Neuronal stem cell (in vitro differentiated cells): Measurements from ENCODE around the gene IGFBP3.

Experiments used
- DNase-seq: peaks from one replicate; pipeline ENCODE4 v3.0.0-alpha.2; 2013; ENCODE audit warnings: low spot score
- H2AFZ ChIP-seq: one replicate; pipeline ENCODE4 v1.6.1; 2013; ENCODE audit warnings: mild to moderate bottlenecking, low read length, inconsistent platforms
- H2AK5ac ChIP-seq: 2 replicates; pipeline ENCODE4 v1.6.1; 2013; ENCODE audit warnings: low read depth, mild to moderate bottlenecking, inconsistent platforms, low read length, moderate library complexity, mixed read lengths
- H2BK120ac ChIP-seq: 2 replicates; pipeline ENCODE4 v1.6.1; 2013; ENCODE audit warnings: low read depth, mild to moderate bottlenecking, inconsistent platforms, low read length, moderate library complexity, mixed read lengths
- H2BK12ac ChIP-seq: one replicate; pipeline ENCODE4 v1.6.1; 2013; ENCODE audit warnings: low read length, inconsistent platforms
- H2BK15ac ChIP-seq: 2 replicates; pipeline ENCODE4 v1.6.1; 2013; ENCODE audit warnings: mild to moderate bottlenecking, low read length, inconsistent platforms, mixed read lengths
- H2BK5ac ChIP-seq: one replicate; pipeline ENCODE4 v1.6.1; 2013; ENCODE audit warnings: inconsistent platforms, mild to moderate bottlenecking, low read length, moderate library complexity
- H3K14ac ChIP-seq: one replicate; pipeline ENCODE4 v1.6.1; 2013; ENCODE audit warnings: low read length, inconsistent platforms
- H3K18ac ChIP-seq: 2 replicates; pipeline ENCODE4 v1.6.1; 2013; ENCODE audit warnings: low read length, inconsistent platforms
- H3K23ac ChIP-seq: 2 replicates; pipeline ENCODE4 v1.6.1; 2013; ENCODE audit warnings: low read depth, mild to moderate bottlenecking, mixed read lengths, low read length, inconsistent platforms; ENCODE audit not compliant: poor library complexity
- H3K27ac ChIP-seq: replicated peaks from 3 replicates; pipeline ENCODE4 v1.5.1; 2013; ENCODE audit warnings: low read length, inconsistent platforms
- H3K27me3 ChIP-seq, 3 experiments: 2 replicates each; pipeline ENCODE4 v1.6.1; 2013; ENCODE audit warnings: low read length in 3 of 3, mild to moderate bottlenecking in 2 of 3, inconsistent platforms in 1 of 3, low read depth in 1 of 3, mixed read lengths in 1 of 3, moderate library complexity in 1 of 3; ENCODE audit not compliant: control insufficient read depth in 3 of 3, insufficient read depth in 3 of 3
- H3K36me3 ChIP-seq, 2 donors: replicated peaks in 1 of 2; 2 replicates each; pipeline ENCODE4 v1.6.1; 2013; ENCODE audit warnings: low read length in 2 of 2; ENCODE audit not compliant: control insufficient read depth in 2 of 2, insufficient read depth in 2 of 2
- H3K4ac ChIP-seq: 2 replicates; pipeline ENCODE4 v1.6.1; 2013; ENCODE audit warnings: inconsistent platforms, mild to moderate bottlenecking, low read length, moderate library complexity
- H3K4me1 ChIP-seq, 2 donors: 1 replicate in 1 of 2; 2 replicates in 1 of 2; pipeline ENCODE4 v1.6.1; 2013; ENCODE audit warnings: low read length in 2 of 2, low read depth in 1 of 2; ENCODE audit not compliant: control insufficient read depth in 2 of 2, insufficient read depth in 1 of 2
- H3K4me2 ChIP-seq: one replicate; pipeline ENCODE4 v1.6.1; 2013; ENCODE audit warnings: mild to moderate bottlenecking, low read length, inconsistent platforms; ENCODE audit not compliant: insufficient read depth, poor library complexity, severe bottlenecking
- H3K4me3 ChIP-seq, 2 donors: 2 replicates each; pipeline ENCODE4 v1.5.1; 2013; ENCODE audit warnings: low read length in 2 of 2, mild to moderate bottlenecking in 2 of 2, inconsistent platforms in 1 of 2, moderate library complexity in 1 of 2
- H3K79me1 ChIP-seq: one replicate; pipeline ENCODE4 v1.6.1; 2013; ENCODE audit warnings: low read depth, mild to moderate bottlenecking, inconsistent platforms, low read length, moderate library complexity
- H3K9ac ChIP-seq: one replicate; pipeline ENCODE4 v1.6.1; 2013; ENCODE audit warnings: mild to moderate bottlenecking, low read depth, low read length, inconsistent platforms; ENCODE audit not compliant: poor library complexity
- H3K9me3 ChIP-seq, 2 donors: replicated peaks in 1 of 2; 2 replicates each; pipeline versions ENCODE3 to v1.6.1; 2013; ENCODE audit warnings: low read length in 2 of 2, mild to moderate bottlenecking in 2 of 2, inconsistent platforms in 1 of 2, low read depth in 1 of 2, mixed read lengths in 1 of 2, moderate library complexity in 1 of 2; ENCODE audit not compliant: control insufficient read depth in 2 of 2, insufficient read depth in 1 of 2
- H4K8ac ChIP-seq: one replicate; pipeline ENCODE4 v1.6.1; 2013; ENCODE audit warnings: low read depth, mild to moderate bottlenecking, inconsistent platforms, low read length, moderate library complexity
- H4K91ac ChIP-seq: one replicate; pipeline ENCODE4 v1.6.1; 2013; ENCODE audit warnings: low read length, low read depth, mild to moderate bottlenecking, inconsistent platforms; ENCODE audit not compliant: poor library complexity
- WGBS, 2 donors: extraction: QIAGEN DNeasy Blood & Tissue Kit; methylation state at CpG; one replicate each; pipeline ENCODE4 v1.1.7; 2013; ENCODE audit warnings: missing lambda C conversion rate in 2 of 2, mixed read lengths in 1 of 2; ENCODE audit not compliant: insufficient read length in 2 of 2, insufficient replicate concordance in 1 of 2; ENCODE audit errors: extremely low coverage in 2 of 2; 5-methylcytosine and 5-hydroxymethylcytosine counted together

The IGFBP3 gene

DNA sequence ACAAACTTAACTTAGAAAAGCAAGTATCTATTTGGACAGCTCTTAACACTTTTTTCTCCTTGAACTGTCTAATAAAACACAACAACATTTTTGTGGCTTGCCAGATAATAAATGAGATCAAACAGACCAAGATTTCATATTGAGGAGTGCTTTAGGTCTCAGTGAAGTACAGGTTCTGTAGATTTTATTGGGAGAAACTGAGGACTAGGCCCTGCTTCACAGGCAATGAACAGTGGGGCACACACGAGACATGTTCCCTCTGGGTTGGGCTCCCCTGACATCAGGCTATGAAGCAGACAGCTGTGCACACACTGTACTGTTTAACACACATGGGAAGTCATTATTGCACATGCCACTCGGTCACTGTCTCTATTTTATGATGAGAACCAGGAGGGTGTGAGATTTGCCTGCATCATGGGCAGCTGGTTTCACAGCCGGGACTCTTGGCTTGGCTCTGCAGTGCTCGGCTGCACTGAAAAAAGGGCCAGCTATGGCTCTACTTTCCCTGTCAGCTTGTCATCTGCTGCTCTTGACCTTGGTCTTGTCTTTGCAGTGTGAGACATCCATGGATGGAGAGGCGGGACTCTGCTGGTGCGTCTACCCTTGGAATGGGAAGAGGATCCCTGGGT, 28.6 kb downstream of the IGFBP3 start:
- Histone ChIP-seq H3K27ac (no peak overlapping the region), H3K4me1 (peaks cover 3 to 6% of the 10 kb centered on the region in 2 donors), H3K9me3 (no peaks in the 10 kb centered on the region), H2BK12ac (no peak overlapping the region), H2BK120ac (no peak overlapping the region), H3K9ac (no peak overlapping the region), H2BK5ac (no peak overlapping the region), H3K4me3 (no peak overlapping the region), H3K14ac (no peak overlapping the region), H2AFZ (no peak overlapping the region), H3K4ac (no peak overlapping the region), H3K4me2 (no peak overlapping the region), H3K36me3 (no peaks in the 10 kb centered on the region), H3K18ac (no peak overlapping the region), H3K27me3 (peaks cover 0 to 60% (median 28%) of the 10 kb centered on the region in 3 experiments), H3K79me1 (no peaks in the 10 kb centered on the region), H2BK15ac (no peak overlapping the region), H2AK5ac (no peak overlapping the region), H4K8ac (no peak overlapping the region), H4K91ac (no peak overlapping the region), H3K23ac (no peak overlapping the region)
- no peak for DNase-seq
- no CpG with 5 or more reads among the region's 6 CpGs for WGBS, 2 donors

DNA sequence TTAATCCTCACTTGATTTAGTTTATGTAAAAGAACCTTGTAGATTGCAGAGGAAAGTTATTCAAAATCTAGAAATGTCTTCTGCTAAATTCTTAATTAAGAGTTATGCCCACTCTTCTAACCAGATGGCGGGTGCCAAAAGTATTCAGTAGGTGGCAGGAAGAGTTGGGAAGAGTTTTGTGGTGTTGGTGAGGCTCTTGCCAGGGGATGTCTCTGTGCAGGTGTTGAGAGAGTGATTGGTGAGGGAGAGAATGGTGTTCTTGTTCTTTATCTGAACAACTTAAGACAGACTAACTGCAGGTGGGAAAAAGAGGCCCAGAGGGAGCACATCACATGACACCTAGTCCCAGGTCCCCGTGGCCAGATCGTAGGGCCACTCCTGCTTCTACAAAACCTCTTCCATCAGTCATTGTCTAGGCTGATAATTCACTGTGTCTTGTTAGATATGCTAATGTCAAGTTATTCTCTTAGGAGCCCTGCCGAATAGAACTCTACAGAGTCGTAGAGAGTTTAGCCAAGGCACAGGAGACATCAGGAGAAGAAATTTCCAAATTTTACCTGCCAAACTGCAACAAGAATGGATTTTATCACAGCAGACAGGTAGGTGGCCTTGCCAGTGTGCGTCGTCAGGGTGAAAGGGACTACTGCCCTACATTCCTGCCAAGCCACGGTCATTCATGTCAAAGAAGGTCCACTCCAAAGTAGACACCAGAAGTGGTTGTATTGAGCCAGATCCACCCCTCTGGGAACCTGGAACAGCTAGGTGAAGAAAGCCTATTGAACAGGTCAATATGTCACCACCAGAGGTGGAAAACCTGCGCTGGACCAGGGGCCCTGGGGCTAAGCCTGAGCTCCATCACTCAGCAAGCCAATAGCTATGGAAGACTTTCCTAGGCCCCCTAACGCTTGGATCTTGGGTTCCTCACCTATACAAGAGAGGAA, 29.3 kb downstream of the IGFBP3 start:
- Histone ChIP-seq H3K79me1 (no peaks in the 10 kb centered on the region), H2AK5ac (no peak overlapping the region), H2BK5ac (no peak overlapping the region), H2AFZ (no peak overlapping the region), H3K36me3 (no peaks in the 10 kb centered on the region), H3K4me2 (no peak overlapping the region), H4K91ac (no peak overlapping the region), H2BK12ac (no peak overlapping the region), H3K27me3 (peaks cover 0 to 68% (median 33%) of the 10 kb centered on the region in 3 experiments), H3K9me3 (peaks cover 0 to 2% of the 10 kb centered on the region in 2 donors), H4K8ac (no peak overlapping the region), H2BK15ac (no peak overlapping the region), H3K4me3 (no peak overlapping the region), H3K27ac (no peak overlapping the region), H3K4me1 (peaks cover 3 to 6% of the 10 kb centered on the region in 2 donors), H3K14ac (no peak overlapping the region), H2BK120ac (no peak overlapping the region), H3K9ac (no peak overlapping the region), H3K18ac (no peak overlapping the region), H3K4ac (no peak overlapping the region), H3K23ac (no peak overlapping the region)
- no CpG with 5 or more reads among the region's 10 CpGs for WGBS, 2 donors
- DNase-seq, result no peak

DNA sequence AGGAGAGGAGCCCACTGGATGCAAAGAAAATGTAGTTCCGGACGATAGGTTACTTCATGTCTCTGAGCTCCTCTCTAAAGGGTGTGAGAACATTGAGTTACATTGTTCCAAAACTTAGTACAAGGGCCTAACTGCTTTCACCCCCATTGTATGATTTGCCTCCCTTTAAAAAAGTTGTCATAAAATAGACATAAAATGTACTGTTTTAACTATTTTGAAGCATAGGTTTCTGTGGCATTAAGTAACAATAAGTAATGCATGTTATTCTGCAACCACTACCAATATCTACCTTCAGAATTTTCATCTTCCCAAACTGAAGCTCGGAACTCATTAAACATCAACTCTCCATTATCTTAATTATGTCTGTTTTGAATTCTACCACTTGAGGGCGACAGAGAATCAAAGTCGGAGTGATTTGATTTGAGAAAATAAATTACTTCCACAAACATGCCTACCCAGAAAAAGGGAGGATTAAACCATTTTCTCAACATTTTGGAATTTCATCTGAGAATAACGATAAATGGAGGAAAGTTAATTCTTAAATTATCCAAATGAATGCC, 30.1 kb downstream of the IGFBP3 start:
- peaks cover 0 to 74% (median 33%) of the 10 kb centered on the region in 3 experiments for H3K27me3 ChIP-seq
- H3K79me1 ChIP-seq, result no peaks in the 10 kb centered on the region
- H2AK5ac ChIP-seq, result no peak overlapping the region
- WGBS, 2 donors, result no CpG with 5 or more reads among the region's 6 CpGs
- DNase-seq, result peak; percentile 42
- no peaks in the 10 kb centered on the region for H3K36me3 ChIP-seq
- no peak overlapping the region for H3K27ac ChIP-seq
- no peak overlapping the region for H3K4ac ChIP-seq
- no peak overlapping the region for H3K4me3 ChIP-seq
- H3K4me2 ChIP-seq, result no peak overlapping the region
- H2BK120ac ChIP-seq, result no peak overlapping the region
- H2BK12ac ChIP-seq, result no peak overlapping the region
- no peak overlapping the region for H4K91ac ChIP-seq
- no peak overlapping the region for H3K18ac ChIP-seq
- peaks cover 0 to 2% of the 10 kb centered on the region in 2 donors for H3K9me3 ChIP-seq
- no peak overlapping the region for H3K23ac ChIP-seq
- H3K14ac ChIP-seq, result no peak overlapping the region
- H3K9ac ChIP-seq, result no peak overlapping the region
- no peak overlapping the region for H2AFZ ChIP-seq
- H2BK15ac ChIP-seq, result no peak overlapping the region
- no peak overlapping the region for H2BK5ac ChIP-seq
- H4K8ac ChIP-seq, result no peak overlapping the region
- H3K4me1 ChIP-seq, result peaks cover 3 to 6% of the 10 kb centered on the region in 2 donors
